Epithelial cell of proximal tubule (primary cell): ENCODE data around the gene CDH13. TPM values are rescaled to one million over a fixed set of nuclear protein-coding genes. Genes with fewer than 3 reads are reported as not detected.

Experiments used
- DNase-seq: peaks from one replicate; pipeline ENCODE4 v3.0.0-alpha.2; 2011; ENCODE audit warnings: low read depth
- H3K4me3 ChIP-seq: 2 replicates; pipeline ENCODE4 v1.5.1; 2011; ENCODE audit warnings: low read depth, mild to moderate bottlenecking, low read length
- total RNA-seq: library from RNA; depleted of rRNA; stranded (reverse); fragments of >200 nt; gene quantifications from 2 replicates; pipeline ENCODE4 v1.2.3, GENCODE V29; 2015
- TF ChIP-seq, protein P1 (sequence below): conservative IDR thresholded peaks from 2 replicates; pipeline ENCODE4 v1.5.1; 2012; ENCODE audit warnings: low read depth, mild to moderate bottlenecking, low read length

Gene CDH13
- total RNA-seq, 1 donor from 2014 or later: 85.4 TPM

DNA sequence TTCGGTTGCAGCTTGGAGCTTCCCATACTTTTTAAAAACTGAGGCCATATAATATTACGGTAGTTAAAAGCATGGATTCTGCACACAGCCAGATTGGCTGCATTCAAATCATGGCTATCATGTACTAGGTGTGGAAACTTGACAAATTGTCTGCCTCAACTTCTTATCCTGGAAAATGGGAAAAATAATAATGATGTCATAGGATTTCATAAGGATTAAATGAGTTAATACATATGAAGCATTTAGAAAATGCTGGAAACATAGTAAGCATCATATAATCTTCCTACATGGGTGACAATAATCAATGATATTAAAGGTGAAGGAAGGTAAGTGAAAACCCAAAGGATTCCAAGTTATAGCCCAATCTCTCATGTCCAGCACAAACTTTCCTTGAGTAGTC, 592.5 kb downstream of the CDH13 start:
- TF ChIP-seq, protein P1, sequence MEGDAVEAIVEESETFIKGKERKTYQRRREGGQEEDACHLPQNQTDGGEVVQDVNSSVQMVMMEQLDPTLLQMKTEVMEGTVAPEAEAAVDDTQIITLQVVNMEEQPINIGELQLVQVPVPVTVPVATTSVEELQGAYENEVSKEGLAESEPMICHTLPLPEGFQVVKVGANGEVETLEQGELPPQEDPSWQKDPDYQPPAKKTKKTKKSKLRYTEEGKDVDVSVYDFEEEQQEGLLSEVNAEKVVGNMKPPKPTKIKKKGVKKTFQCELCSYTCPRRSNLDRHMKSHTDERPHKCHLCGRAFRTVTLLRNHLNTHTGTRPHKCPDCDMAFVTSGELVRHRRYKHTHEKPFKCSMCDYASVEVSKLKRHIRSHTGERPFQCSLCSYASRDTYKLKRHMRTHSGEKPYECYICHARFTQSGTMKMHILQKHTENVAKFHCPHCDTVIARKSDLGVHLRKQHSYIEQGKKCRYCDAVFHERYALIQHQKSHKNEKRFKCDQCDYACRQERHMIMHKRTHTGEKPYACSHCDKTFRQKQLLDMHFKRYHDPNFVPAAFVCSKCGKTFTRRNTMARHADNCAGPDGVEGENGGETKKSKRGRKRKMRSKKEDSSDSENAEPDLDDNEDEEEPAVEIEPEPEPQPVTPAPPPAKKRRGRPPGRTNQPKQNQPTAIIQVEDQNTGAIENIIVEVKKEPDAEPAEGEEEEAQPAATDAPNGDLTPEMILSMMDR: no peak
- no peak overlapping the region for H3K4me3 ChIP-seq
- DNase-seq: no peak

DNA sequence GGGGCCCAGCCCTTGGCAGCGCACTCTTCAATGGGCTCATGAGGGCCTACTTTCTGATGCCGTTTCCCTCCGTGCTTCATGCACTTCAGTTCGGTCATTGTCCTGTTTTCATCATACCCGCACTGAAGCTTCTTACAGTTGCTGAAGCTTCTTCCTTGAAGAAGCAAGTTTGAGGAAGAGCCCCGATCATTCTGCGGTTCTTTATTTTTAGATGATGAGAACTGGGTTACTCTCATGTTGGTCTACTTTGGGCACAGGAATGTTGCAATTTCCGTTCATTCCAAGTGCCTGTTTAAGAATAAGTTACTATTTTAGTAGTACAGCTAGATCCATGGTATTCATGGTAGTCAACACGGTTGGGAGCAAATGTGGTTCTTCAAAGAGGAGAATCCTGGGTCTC, 593.3 kb downstream of the CDH13 start:
- DNase-seq: no peak
- no peak overlapping the region for H3K4me3 ChIP-seq
- TF ChIP-seq, protein P1: no peak

DNA sequence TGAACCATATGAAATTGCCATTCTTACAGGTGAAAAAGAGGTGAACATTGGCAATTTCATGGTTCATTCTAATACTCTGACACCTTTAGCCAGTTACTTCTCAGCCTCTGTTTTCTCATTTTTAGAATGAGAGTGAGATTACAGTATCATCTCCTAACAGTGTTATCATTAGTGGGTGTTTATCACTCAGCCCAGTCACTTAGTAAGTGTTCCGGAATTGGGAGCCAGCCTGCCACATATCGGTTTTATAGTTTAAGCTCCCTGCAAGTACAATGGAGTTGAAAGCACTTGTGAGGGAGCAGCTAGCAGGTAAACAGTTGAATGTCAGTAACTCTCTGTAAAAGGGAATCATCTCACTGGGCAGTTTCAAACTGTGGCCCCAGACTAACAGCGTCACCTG, 597.9 kb downstream of the CDH13 start:
- TF ChIP-seq, protein P1: no peak
- no peak overlapping the region for H3K4me3 ChIP-seq
- no peak for DNase-seq

DNA sequence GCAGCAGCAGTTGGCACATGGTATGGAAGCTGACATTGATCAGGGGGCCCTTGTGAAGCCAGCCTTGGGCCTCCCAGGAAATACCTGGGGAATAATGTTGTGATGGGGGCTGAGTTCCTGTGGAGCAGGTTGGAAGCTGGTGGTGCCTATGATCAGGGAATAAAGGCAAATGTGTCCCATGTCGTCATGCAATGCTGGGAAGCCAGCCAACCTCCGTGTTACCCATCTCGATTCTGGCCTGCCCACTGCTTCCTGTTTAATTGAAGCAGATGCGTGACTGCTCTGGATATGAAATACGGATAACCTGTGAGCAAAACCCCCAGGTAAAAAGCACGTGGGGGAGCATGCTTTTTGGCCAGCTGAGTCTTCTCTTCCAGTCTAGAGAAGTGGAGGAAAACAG, 600.6 kb downstream of the CDH13 start:
- DNase-seq: no peak
- TF ChIP-seq, protein P1: no peak
- no peak overlapping the region for H3K4me3 ChIP-seq

DNA sequence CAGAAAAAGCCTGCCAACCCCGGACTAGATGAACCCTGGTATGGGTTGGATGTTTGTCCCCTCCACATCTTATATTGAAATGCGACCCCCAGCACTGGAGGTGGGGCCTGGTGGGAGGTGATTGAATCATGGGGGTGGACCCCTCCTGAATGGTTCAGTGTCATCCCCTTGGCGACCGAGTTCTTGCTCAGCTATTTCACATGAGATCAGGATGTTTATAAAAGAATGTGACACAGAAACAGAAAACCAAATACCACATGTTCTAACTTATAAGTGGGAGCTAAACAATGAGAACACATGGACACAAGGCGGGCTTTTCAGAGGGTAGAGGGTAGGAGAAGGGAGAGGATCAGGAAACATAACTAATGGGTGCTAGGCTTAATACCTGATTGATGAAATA, 605.0 kb downstream of the CDH13 start:
- TF ChIP-seq, protein P1: no peak
- H3K4me3 ChIP-seq: no peak overlapping the region
- no peak for DNase-seq

DNA sequence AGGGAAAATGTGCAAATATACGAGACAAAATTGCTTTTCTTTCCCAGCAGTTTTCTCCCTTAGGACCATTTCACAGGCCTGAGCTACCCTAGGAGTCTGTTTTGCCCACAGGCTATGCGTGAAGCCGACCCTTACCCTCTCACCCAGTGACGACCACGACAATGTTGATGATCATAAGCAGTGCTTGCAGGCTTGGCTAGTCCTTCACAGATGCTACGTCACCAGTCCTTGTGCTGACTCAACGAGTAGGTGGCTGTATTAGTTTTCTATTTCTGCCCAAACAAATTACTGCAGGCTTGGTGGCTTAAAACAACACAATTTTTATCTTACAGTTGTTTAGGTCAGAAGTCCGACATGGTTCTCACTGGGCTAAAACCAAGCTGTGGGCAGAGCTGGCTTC, 606.4 kb downstream of the CDH13 start:
- TF ChIP-seq, protein P1: no peak
- no peak overlapping the region for H3K4me3 ChIP-seq
- DNase-seq: no peak

DNA sequence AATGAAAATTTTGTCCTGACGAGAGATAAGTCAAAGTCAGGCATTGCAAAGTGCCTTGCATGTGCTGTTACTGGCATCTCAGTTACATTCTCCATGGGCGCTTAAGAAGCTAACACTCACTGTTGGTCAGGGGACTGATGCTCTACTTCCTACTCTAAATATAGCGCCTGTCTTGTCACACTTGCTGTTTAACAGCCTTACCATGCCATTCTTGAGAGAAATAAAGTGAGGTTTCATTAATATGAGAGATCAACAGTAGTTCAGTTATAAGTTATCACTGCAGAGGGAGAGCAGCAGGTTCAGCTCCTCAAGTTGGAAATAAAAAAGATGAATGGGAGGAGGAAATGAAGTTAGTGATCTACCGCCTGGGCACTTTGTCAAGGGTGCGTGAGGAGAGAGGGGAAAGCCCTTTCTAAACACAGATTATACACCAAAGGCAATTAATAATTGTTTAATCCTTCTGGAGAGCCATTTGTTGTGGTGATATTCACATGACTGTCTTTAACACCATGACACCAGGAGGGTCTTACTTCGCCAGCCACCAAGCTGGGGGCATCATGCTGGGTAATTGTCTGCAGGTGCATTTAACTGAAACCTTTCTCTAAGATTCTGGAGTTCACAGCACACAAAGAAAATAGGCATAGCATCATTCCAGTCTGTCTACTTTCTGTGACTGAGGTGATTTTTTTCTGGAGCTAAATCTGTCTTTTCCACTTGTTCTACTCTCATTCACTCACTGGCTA, 612.4 kb downstream of the CDH13 start:
- no peak overlapping the region for H3K4me3 ChIP-seq
- DNase-seq: no peak

More for the DNA sequence above, 612.4 kb downstream of the CDH13 start:
- TF ChIP-seq, protein P1: no peak
